Measurements from ENCODE around the gene CES3.

Gene CES3

GRCh38 chr16:67016681-67017420 lies 55.8 kb downstream of the CES3 start:
- no peak for DNase-seq (ENCODE audit: low read depth)
- H3K4me3 ChIP-seq (ENCODE audit: low read depth, low read length): no peak overlapping the region
- no peak for TF ChIP-seq CTCF (conservative IDR thresholded peaks at IDR 0.05; ENCODE audit: low read depth, low read length)

- no peak for TF ChIP-seq CTCF (conservative IDR thresholded peaks at IDR 0.05; ENCODE audit: low read depth, low read length)
- no peak for DNase-seq (ENCODE audit: low read depth)
- no peak overlapping the region for H3K4me3 ChIP-seq (ENCODE audit: low read depth, low read length)
These were observed 56.3 kb downstream of the CES3 start for GRCh38 chr16:67017421-67017750.

GRCh38 chr16:67017810-67018488 lies 56.9 kb downstream of the CES3 start:
- DNase-seq (ENCODE audit: low read depth): peak; percentile 97
- peak; percentile 85 for TF ChIP-seq CTCF (conservative IDR thresholded peaks at IDR 0.05; ENCODE audit: low read depth, low read length)
- H3K4me3 ChIP-seq (ENCODE audit: low read depth, low read length): no peak overlapping the region

GRCh38 chr16:67019171-67019570 lies 58.1 kb downstream of the CES3 start:
- TF ChIP-seq CTCF (conservative IDR thresholded peaks at IDR 0.05; ENCODE audit: low read depth, low read length): no peak
- no peak overlapping the region for H3K4me3 ChIP-seq (ENCODE audit: low read depth, low read length)
- DNase-seq (ENCODE audit: low read depth): no peak

- TF ChIP-seq CTCF (conservative IDR thresholded peaks at IDR 0.05; ENCODE audit: low read depth, low read length): no peak
- no peak overlapping the region for H3K4me3 ChIP-seq (ENCODE audit: low read depth, low read length)
- no peak for DNase-seq (ENCODE audit: low read depth)
These were observed 60.3 kb downstream of the CES3 start for GRCh38 chr16:67021321-67021720.

- no peak overlapping the region for H3K4me3 ChIP-seq (ENCODE audit: low read depth, low read length)
- peak; percentile 36 for DNase-seq (ENCODE audit: low read depth)
- no peak for TF ChIP-seq CTCF (conservative IDR thresholded peaks at IDR 0.05; ENCODE audit: low read depth, low read length)
These were observed 61.6 kb downstream of the CES3 start for GRCh38 chr16:67022531-67023214.

Measured in choroid plexus epithelial cell (primary cell).